SK-N-DZ (cell line): Measurements from ENCODE around the gene C1orf116.
A peak's percentile ranks its signal among the peaks of the same experiment; 100 is the strongest.

ENCODE experiments used
- DNase-seq: peaks from one replicate; pipeline ENCODE4 v3.0.0-alpha.2; 2015; ENCODE audit warnings: low spot score

Gene C1orf116

GRCh38 chr1:207035877-207036551 is 3.5 kb upstream of the C1orf116 start:
- no peak for DNase-seq

- no peak for DNase-seq
Observed at GRCh38 chr1:207034998-207035397, 2.4 kb upstream of the C1orf116 start.

- no peak for DNase-seq
Observed at GRCh38 chr1:207034208-207034607, 1.7 kb upstream of the C1orf116 start.

GRCh38 chr1:207033302-207033701 is 746 bp upstream of the C1orf116 start:
- DNase-seq = no peak

GRCh38 chr1:207031632-207032264 is 808 bp downstream of the C1orf116 start:
- no peak for DNase-seq

- DNase-seq = no peak
Observed at GRCh38 chr1:207031016-207031415, 1.5 kb downstream of the C1orf116 start.

GRCh38 chr1:207030522-207031009 is 2.0 kb downstream of the C1orf116 start:
- DNase-seq = no peak

- DNase-seq = no peak
Observed at GRCh38 chr1:207029701-207030521, 2.6 kb downstream of the C1orf116 start.

- no peak for DNase-seq
Observed at GRCh38 chr1:207028884-207029650, 3.5 kb downstream of the C1orf116 start.

GRCh38 chr1:207027921-207028320 is 4.6 kb downstream of the C1orf116 start:
- no peak for DNase-seq

GRCh38 chr1:207027206-207027777 is 5.3 kb downstream of the C1orf116 start:
- no peak for DNase-seq

GRCh38 chr1:207026104-207026534 is 6.4 kb downstream of the C1orf116 start:
- DNase-seq = no peak

- DNase-seq = no peak
Observed at GRCh38 chr1:207025146-207025880, 7.2 kb downstream of the C1orf116 start.

GRCh38 chr1:207024202-207025145 is 8.1 kb downstream of the C1orf116 start:
- no peak for DNase-seq

GRCh38 chr1:207022996-207023679 is 9.4 kb downstream of the C1orf116 start:
- no peak for DNase-seq

GRCh38 chr1:207021876-207022596 is 10.5 kb downstream of the C1orf116 start:
- no peak for DNase-seq

GRCh38 chr1:207021139-207021861 is 11.3 kb downstream of the C1orf116 start:
- peak; percentile 27 for DNase-seq
